Breast epithelium (tissue), 4 donors: ENCODE measurements around the gene STAB2. TPM values are rescaled to one million over a fixed set of nuclear protein-coding genes. Genes with fewer than 3 reads are reported as not detected.

Source experiments
- DNase-seq, 2 donors: peaks; one replicate each; pipeline ENCODE4 v3.0.0-alpha.2; 2019; ENCODE audit warnings: low spot score in 2 of 2
- H3K27ac ChIP-seq, 2 donors: fragments of 200-600 bp; sonication (generic) in 1 of 2; one replicate each; pipeline ENCODE4 v1.5.1; 2016 to 2019; ENCODE audit warnings: mild to moderate bottlenecking in 1 of 2
- H3K27me3 ChIP-seq, 2 donors: fragments of 200-600 bp; sonication (generic) in 1 of 2; one replicate each; pipeline versions ENCODE4 v1.5.1 to v1.6.0; 2017 to 2019; ENCODE audit warnings: control low read depth in 1 of 2, mild to moderate bottlenecking in 1 of 2
- H3K36me3 ChIP-seq: fragments of 200-600 bp; one replicate; pipeline ENCODE4 v1.5.1; 2019
- H3K4me1 ChIP-seq, 2 donors: fragments of 200-600 bp; sonication (generic); one replicate each; pipeline ENCODE4 v1.5.1; 2016 to 2019; ENCODE audit warnings: control low read depth in 1 of 2
- H3K4me3 ChIP-seq, 3 donors: fragments of 200-600 bp; sonication (generic); 1 replicate in 2 of 3; 2 replicates in 1 of 3; pipeline ENCODE4 v1.5.1; 2016 to 2019; ENCODE audit warnings: mild to moderate bottlenecking in 3 of 3, moderate library complexity in 2 of 3
- H3K9me3 ChIP-seq, 2 donors: fragments of 200-600 bp; sonication (generic) in 1 of 2; one replicate each; pipeline ENCODE4 v1.5.1; 2016 to 2019; ENCODE audit warnings: control low read depth in 1 of 2
- CTCF ChIP-seq, 3 donors: fragments of 450-650 bp; IDR thresholded peaks; one replicate each; pipeline ENCODE4 v1.5.1; 2016 to 2017; ENCODE audit warnings: antibody characterized with exemption in 3 of 3, mild to moderate bottlenecking in 3 of 3, moderate library complexity in 3 of 3
- POLR2A ChIP-seq: fragments of 450-650 bp; IDR thresholded peaks from one replicate; pipeline ENCODE4 v1.6.1; 2016; ENCODE audit warnings: antibody characterized with exemption, mild to moderate bottlenecking, moderate library complexity
- POLR2AphosphoS5 ChIP-seq, 3 donors: sonication (generic); formaldehyde crosslinking; IDR thresholded peaks; one replicate each; pipeline ENCODE4 v1.6.1; 2017; ENCODE audit warnings: antibody characterized with exemption in 3 of 3
- intact Hi-C: fragments of 100-400 bp; cut with DNase I; formaldehyde crosslinking; loops from one replicate; pipeline ENCODE4 v1.15.1; 2023; ENCODE audit warnings: low total_unique reads
- total RNA-seq, 3 donors: library from RNA; depleted of rRNA; stranded (reverse); fragments of >200 nt; gene quantifications; one replicate each; pipeline ENCODE4 v1.1.0, GENCODE V29; 2016

STAB2 gene, protein sequence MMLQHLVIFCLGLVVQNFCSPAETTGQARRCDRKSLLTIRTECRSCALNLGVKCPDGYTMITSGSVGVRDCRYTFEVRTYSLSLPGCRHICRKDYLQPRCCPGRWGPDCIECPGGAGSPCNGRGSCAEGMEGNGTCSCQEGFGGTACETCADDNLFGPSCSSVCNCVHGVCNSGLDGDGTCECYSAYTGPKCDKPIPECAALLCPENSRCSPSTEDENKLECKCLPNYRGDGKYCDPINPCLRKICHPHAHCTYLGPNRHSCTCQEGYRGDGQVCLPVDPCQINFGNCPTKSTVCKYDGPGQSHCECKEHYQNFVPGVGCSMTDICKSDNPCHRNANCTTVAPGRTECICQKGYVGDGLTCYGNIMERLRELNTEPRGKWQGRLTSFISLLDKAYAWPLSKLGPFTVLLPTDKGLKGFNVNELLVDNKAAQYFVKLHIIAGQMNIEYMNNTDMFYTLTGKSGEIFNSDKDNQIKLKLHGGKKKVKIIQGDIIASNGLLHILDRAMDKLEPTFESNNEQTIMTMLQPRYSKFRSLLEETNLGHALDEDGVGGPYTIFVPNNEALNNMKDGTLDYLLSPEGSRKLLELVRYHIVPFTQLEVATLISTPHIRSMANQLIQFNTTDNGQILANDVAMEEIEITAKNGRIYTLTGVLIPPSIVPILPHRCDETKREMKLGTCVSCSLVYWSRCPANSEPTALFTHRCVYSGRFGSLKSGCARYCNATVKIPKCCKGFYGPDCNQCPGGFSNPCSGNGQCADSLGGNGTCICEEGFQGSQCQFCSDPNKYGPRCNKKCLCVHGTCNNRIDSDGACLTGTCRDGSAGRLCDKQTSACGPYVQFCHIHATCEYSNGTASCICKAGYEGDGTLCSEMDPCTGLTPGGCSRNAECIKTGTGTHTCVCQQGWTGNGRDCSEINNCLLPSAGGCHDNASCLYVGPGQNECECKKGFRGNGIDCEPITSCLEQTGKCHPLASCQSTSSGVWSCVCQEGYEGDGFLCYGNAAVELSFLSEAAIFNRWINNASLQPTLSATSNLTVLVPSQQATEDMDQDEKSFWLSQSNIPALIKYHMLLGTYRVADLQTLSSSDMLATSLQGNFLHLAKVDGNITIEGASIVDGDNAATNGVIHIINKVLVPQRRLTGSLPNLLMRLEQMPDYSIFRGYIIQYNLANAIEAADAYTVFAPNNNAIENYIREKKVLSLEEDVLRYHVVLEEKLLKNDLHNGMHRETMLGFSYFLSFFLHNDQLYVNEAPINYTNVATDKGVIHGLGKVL (N-terminal part only)
- 1 to 10 TPM in 1 of 3 donors, under 1 TPM in 2; under 0.01 to 2.5 (median 0.16) TPM for total RNA-seq

DNA sequence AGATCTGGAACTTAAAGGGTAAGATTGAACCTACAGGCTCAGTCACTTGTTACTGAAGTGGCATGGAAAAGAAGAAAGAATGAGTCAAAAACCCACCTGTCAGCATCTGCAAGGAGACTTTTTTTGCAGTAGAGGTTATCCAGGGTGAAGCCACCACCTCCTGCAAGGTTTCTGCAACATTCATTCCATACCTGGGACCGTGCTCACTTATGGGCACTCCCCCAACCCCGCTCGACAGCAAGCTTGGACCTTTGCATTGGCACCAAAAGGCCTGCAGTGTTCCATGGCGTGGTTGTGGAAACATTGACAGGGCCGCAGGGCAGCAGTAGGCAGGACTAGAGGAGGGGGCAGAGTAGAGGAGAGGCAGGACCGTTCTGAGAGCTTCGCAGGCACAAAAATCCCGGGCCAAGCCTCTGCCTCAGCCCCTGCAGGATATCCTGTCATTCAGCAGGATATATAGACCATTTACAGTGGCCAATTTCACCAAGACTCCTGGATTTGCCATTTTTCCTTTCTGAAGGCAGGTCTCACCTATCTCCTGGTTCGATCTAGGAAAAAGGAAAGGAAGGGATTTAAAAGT lies at the start of gene STAB2:
STAB2 (plus strand) TSS at position 483 of the 580 bp plus-strand sequence. CDS start 204 bp downstream, outside the sequence.
- Histone ChIP-seq H3K36me3 (no peaks in the 10 kb centered on the region), H3K27me3 (no peaks in the 10 kb centered on the region), H3K27ac (no peak within 1 kb of the TSS), H3K9me3 (no peaks in the 10 kb centered on the region), H3K4me1 (no peaks in the 10 kb centered on the region), H3K4me3 (no peak within 1 kb of the TSS)
- TF ChIP-seq POLR2A: no peak
- no peak for TF ChIP-seq CTCF (IDR thresholded peaks at IDR 0.05)
- no peak for TF ChIP-seq POLR2AphosphoS5 (IDR thresholded peaks at IDR 0.05)
- DNase-seq: no peak
- intact Hi-C loops: no loop called here

GRCh38 chr12:103538397-103538796 lies 48.7 kb upstream of the STAB2 start:
- no peak overlapping the region for H3K27ac ChIP-seq
- no peaks in the 10 kb centered on the region for H3K4me1 ChIP-seq
- no peak for DNase-seq
- TF ChIP-seq POLR2AphosphoS5 (IDR thresholded peaks at IDR 0.05): no peak
- no peak for TF ChIP-seq CTCF (IDR thresholded peaks at IDR 0.05)
- TF ChIP-seq POLR2A: no peak
- H3K36me3 ChIP-seq: no peaks in the 10 kb centered on the region
- intact Hi-C loops: no loop called here
- H3K9me3 ChIP-seq: no peaks in the 10 kb centered on the region
- H3K4me3 ChIP-seq: no peak overlapping the region
- H3K27me3 ChIP-seq: no peaks in the 10 kb centered on the region

DNA sequence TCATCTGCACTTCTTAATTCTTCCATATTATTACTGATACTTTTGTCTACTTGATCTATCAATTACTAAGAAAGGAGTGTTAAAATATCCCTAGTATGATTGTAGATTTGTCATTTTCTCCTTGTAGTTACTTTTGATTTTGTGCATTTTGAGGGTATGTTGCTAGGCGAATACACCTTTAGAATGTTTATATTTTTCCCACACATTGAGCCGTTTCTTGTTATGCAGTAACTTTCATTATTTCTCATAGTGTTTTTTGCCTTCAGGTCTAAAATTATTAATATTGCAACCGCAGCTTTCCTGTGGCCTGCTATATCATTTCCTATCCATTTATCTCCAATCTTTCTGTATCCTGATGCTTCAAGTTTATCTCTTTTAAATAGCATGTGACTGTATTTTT lies 46.8 kb upstream of the STAB2 start:
- intact Hi-C loops: no loop called here
- Histone ChIP-seq H3K9me3 (no peaks in the 10 kb centered on the region), H3K36me3 (no peaks in the 10 kb centered on the region), H3K4me3 (no peak overlapping the region), H3K4me1 (no peaks in the 10 kb centered on the region), H3K27ac (no peak overlapping the region), H3K27me3 (no peaks in the 10 kb centered on the region)
- TF ChIP-seq POLR2AphosphoS5 (IDR thresholded peaks at IDR 0.05) (no peak), POLR2A (no peak), CTCF (IDR thresholded peaks at IDR 0.05) (no peak)
- no peak for DNase-seq

DNA sequence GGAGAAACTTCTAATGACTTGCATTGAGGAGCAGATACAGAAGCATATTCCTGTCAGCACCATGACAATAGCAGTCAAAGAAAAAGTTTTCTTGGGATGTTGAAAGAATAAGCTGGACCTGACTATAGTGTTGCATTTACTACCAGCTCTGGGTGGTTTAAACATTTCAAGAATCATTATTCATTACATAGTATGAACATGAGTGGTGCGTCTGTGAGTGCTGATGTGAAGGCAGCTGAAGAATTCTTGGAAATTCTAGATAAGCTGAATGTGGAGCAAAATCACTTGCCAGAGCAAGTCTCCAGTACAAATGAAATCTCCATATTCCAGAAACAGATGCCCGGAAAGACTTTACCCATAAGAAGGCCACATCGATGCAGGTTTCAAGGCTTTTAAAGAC lies 45.0 kb upstream of the STAB2 start:
- peaks cover 0 to 3% of the 10 kb centered on the region in 2 donors for H3K27me3 ChIP-seq
- no peak overlapping the region for H3K27ac ChIP-seq
- no peaks in the 10 kb centered on the region for H3K9me3 ChIP-seq
- H3K36me3 ChIP-seq: no peaks in the 10 kb centered on the region
- no peak for DNase-seq
- no peak overlapping the region for H3K4me3 ChIP-seq
- TF ChIP-seq POLR2AphosphoS5 (IDR thresholded peaks at IDR 0.05): no peak
- no peak for TF ChIP-seq POLR2A
- no peak for TF ChIP-seq CTCF (IDR thresholded peaks at IDR 0.05)
- H3K4me1 ChIP-seq: no peaks in the 10 kb centered on the region
- intact Hi-C loops: no loop called here
